ENCODE measurements around the gene METTL23.

Gene METTL23

GRCh38 chr17:76775021-76775600, 48.5 kb downstream of the METTL23 start:
- DNase-seq, result no peak

DNA sequence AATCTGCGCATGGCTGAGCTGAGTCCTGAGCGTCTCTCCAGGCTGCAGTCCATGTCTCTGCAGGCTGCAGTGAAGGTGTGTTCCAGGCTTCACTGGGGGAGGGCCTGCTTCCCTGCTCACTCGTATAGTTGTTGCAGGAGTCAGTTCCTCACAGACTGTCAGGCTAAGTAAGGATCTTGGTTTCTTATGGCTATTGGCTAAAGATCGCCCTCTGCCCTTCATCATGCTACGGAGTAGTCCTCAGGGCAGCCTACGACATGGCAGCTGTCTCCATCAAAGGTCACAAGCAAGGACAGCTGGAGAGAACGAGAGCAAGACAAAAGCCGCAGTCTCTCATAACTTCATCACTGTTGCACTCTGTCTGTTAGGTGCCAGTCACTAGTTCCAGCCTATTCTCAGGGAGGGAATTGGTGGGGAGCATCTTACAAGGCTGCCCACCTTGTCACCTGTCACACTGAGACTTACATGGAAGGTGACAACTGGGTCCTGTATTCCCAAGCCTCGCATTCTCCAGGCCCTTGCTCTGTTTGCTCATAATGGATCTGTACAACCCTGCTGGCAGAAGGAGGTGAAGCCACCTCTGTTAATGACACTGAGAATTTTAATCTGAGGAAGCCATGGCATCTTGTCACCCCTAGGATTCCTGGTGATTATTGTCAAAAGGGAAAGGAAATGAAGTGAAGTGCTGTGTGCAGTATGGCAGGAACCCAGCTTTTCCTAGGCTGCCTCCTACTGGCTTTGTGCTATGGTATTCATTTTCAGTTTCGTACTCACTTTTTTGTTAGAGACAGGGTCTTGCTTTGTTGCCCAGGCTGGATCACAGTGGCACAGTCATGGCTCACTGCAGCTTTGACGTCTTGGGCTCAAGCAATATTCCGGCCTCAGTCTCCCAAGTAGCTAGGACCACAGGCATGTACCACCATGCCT, 54.7 kb downstream of the METTL23 start:
- no peak for DNase-seq

DNA sequence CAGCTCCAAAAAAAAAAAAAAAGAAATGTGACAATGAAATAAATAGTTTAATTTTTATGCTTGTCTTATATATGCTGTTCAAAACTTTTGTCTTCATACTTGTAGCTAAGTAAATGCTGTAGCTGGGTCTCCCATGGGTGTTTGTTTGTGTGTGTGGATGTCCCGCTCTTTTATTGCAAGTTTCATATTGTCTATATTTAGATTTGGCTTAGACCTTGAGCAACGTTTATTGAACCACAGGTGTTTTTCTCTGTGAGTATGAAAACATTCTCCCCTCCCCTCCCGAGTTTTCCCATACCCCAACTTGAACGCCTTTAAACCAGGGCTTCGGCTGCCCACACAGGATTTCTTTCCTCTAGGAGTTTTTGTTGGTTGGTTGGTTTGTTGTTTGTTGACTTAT, 56.5 kb downstream of the METTL23 start:
- DNase-seq, result no peak

All from activated naive CD4-positive, alpha-beta T cell treated with anti-CD3 and anti-CD28 coated beads, Interleukin-2, amount 50 U/mL, for 16 hours (primary cell).